ENCODE measurements around the gene PIRT.

The PIRT gene

GRCh38 chr17:10815319-10815718 is 22.6 kb downstream of the PIRT start:
- no peak for DNase-seq

DNA sequence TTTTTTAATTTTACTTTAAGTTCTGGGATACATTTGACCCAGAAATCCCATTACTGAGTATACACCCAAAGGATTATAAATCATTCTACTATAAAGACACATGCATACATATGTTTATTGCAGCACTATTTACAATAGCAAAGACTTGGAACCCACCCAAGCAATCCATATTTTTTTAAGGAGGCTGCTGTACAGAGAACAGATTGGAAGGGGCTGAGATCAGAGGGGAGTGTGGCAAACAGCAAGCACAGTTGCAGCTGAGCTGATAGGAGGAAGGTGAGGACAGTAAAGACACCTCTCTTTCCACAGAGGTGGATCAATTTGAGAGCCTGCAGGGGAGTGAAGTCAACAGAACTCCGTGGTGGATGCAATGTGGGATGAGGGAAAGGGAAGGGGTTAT is 23.8 kb downstream of the PIRT start:
- no peak for DNase-seq

- no peak for DNase-seq
These were observed 25.2 kb downstream of the PIRT start for GRCh38 chr17:10812674-10813073.

DNA sequence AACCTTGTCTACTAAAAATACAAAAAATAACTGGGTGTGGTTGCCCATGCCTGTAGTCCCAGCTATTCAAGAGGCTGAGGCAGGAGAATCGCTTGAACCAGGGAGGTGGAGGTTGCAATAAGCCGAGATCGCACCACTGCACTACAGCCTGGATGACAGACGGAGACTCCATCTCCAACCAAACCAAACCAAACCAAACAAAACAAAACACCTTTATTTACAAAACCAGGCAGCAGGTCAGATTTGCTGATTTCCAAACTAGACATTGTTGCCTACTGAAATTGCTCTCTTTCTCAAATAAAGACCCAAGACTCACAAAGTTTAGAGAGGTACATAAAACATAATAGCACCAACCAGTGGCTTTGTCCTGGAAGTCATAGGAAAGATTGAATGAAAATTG is 28.3 kb downstream of the PIRT start:
- no peak for DNase-seq

GRCh38 chr17:10807704-10808128 is 30.2 kb downstream of the PIRT start:
- DNase-seq: no peak

DNA sequence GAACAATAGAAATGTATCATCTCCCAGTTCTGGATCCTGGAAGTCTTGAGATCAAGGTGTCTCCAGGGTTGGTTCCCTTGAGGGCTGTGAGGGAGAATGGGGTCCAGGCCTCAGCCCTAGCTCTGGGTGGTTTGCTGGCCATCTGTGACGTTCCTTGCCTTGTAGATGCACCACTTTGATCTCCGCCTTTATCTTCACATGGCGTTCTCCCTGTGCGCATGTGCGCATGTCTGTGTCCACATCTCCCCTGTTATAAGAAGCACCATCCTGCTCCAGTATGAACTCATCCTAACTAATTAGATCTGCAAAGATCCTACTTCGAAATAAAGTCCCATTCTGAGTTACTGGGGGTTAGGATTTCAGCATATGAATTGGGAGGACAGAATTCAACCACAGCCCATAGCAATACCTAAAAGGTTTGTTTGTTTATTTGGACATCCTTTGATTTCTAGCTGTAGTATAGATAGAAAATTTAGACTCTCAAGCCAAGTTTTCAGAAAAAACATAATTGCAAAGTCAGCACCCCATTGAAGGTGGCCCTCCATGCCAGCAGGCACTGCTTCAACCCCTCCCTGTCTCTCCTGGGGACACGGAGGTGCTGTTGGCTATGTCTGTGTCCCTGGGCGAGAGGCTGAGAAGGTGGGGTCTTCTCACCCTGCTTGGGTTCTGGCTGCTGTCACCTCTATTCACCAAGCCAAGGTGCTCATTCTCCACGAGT is 31.2 kb downstream of the PIRT start:
- DNase-seq: no peak

DNA sequence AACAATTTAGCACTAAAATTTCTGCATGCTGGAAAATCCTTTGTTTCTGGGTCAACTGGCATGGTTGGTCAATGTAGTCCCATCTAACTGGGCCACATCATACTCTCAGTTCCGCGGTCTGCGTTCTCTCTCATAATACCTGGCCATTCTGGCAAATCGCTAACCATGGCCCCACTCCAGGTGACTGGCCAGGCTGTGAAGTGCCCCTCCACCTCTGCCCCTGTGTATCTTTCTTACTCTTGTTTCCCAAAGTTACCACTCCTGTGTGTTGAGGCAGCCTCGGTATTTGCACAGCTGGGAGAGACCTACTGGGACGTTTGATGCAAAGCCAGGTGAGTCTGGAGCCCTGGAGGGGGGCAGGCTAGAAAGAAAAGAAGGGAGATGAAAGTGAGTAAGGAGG is 32.0 kb downstream of the PIRT start:
- DNase-seq: no peak

GRCh38 chr17:10804546-10804945 is 33.3 kb downstream of the PIRT start:
- DNase-seq: no peak

DNA sequence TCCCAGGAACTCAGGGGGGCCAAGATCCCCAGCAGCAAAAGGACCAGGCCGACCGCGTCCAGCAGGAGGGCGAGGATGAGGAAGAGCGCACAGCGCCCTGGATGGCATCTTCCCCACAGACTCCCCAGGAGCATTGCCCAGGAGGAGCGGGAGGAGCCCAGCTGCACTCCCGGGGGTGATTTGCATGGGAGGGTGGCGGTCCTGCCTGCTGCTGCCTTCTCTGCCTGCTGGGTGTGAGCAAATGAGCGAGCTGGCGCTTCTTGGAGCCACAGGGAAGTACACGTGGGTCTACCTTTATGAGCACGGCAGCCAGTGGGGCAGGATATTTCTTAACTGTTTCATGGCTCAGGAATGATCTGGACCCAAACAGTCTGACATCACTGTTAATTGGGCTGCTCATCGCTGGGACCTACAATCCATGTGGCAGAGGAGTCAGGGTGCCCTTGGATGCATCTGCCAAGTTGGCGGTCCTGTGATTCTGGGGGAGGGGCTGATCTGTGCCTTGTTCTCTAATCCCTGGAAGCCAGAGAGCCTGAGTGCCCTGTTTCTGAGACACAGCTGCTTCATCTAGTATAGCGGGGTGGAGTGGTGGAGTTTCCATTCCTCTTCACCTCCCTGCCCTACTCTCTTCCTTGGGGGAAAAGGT is 33.9 kb downstream of the PIRT start, which contains the start of gene TMEM238L:
Gene TMEM238L, minus strand, starts transcription at position 270 of the 646 bp plus-strand sequence. Its CDS starts 136 bp downstream, at position 134.
- no peak for DNase-seq

DNA sequence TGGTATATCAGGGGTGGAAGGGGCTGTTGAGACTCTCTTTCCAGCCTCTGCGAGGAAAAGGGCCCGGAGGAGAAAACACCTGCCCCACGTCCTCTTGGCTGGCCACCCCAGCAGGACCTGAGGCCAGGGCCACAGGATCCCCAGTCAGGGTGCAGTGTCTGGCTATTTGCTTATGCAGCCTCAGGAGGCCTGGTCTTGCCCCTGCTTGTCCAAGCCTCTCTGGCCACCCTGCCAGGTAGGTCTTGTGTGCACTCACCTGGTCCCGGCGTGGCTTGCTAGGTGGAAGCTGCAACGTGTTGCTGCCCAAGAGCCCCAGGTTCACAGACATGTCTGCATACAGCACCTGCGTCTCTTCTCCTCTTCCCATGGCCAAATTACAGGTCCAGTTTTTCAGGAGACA is 34.5 kb downstream of the PIRT start:
- DNase-seq: no peak

DNA sequence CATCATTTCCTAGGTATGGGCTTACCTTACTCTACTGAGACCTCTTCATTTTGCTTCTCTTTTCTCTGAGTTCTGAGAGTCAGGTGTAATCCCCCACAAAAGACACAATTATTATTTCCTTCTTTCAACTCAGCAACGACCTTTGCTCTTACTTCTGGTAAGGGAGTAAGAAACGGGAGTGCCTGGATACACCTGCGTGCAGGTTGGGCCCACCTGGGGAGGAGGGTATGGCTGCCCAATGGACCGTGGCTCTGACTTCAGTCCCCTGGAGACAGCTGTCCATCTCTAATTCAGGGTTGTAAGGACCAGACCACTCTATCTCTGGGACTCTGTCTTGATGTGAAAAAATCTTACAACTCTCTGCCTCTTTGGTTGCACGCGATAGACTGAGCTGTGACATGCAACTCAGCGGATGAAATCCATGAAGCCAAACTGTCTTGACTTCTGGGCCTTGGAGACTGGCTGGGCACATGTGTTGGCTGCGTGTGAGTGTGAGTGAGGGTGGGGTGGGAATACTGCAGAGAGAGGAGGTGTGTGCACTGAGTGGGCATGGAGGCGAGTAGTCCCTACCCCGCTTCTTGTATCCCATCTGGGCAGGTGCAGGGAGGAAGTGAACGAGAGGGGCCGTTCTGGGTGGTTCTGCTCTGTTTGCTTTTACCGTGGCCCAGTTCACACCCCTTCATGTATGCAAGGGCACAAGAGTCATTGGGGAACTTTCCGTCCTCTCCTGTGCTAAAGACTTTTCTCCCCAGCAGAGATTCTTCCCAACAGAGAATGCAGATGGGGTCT is 35.2 kb downstream of the PIRT start:
- no peak for DNase-seq

DNA sequence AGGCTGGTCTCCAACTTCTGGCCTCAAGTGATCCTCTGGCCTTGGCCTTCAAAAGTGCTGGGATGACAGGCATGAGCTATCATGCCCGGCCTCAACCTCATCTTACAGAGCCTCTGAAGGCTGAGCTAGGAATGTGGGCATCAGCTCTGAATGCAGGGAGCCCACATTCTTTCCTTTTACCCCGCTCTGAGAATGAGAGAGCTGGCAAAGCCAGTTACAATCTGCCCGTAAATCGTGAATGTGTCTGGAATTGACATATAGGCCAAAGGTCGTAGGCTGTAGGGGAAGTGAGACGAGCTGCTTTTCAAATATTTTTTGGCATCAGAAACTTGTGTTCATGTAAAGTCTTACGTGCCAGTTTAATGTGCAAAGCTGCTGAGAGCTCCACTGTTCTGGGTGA is 38.5 kb downstream of the PIRT start:
- no peak for DNase-seq

- DNase-seq: no peak
These were observed 39.0 kb downstream of the PIRT start for GRCh38 chr17:10798910-10799309.

DNA sequence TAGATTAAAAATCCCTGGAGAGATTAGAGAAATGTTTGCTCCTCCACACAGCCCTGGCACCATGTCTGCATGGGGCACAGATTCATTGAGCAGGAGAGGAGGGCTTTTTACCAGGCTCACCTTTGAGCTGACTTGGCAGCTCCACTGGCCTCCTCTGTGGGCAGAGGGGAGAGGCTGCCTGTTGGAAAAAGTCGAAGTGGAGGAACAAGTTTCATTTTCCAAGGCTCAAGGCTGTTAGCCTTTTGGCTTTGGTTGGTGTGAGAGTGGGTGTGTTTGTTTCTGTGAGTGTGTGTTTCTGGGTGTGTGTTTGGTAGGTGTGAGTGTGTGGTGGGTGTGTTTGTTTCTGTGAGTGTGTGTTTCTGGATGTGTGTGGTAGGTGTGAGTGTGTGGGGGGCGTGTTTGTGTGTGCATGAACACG is 39.5 kb downstream of the PIRT start:
- no peak for DNase-seq

DNA sequence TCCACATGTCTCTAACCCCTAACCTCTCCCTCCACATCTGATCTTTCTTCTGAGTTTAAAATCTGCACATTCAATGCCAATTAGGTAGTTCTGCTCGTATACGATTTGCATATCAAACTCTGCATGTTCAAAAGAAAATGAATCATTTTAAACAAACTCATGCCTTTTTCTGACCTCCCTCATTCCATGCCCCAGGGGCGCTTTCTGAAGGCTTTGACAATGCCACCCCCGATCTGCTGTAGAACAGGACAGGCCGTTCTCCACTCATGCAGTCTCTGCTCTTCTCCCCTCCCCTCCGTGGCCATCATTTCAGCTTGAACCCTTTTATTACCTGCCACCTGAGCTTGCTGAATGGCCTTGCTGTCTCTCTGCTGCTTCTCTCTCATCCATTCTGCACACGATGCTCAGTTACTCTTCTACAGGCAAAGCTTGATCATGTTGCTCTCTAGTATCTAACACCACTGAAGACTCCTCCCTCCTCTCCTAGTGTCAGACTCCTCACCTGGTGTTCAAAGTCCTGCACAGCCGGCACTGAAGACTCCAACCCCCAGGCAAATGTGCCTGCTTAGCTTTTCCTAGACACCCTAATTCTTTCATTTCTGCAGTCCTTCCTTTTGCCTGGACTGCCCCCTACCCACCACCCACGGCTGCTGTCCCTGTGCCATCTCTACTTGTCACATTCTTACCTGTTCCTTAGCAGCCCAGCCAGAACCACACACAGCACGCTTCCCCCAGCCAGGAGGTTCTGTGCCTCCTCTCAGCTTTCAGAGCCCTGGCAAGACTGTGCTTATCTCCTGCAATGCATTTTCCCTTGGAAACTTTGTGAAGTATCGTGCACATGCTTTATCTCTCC is 40.2 kb downstream of the PIRT start:
- no peak for DNase-seq

GRCh38 chr17:10793816-10794215 is 44.1 kb downstream of the PIRT start:
- DNase-seq: no peak

DNA sequence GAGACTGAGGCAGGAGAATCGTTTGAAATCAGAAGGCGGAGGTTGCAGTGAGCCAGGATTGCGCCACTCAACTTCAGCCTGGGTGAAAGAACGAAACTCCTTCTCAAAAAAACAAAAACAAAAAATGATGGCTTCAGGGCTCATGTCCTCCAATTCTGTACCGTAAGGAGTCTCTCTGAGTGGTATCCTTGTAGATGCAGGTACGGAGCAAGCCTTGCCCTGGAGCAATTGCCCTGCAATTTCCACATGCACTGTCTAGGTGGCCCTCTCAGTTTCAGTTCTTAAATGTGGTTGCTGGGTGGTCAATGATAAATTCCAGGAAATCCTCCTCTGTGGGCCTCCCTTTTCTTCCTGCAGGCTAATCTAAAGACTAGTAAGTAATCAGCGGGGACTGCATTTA is 44.6 kb downstream of the PIRT start:
- DNase-seq: no peak

DNA sequence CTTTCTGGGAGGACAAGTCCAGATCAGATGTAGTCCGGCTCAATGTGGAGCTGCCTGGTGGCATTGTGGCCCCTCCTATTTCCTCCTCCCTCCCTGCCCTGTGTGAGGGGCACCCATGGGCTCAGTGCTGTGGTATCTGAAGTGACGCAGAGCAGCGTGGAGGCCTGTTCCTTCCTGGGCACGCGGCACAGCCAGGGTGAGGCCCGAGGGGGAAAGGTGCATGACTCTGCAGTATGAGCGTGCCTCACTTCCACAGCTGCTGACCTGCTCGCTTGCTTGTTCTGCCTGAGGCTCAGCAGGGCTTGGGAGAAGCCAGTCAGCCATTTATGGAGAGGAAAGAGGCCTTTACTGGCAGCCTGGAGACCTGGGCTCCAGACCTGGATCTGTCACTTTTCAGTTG is 45.7 kb downstream of the PIRT start:
- DNase-seq: peak; percentile 2

DNA sequence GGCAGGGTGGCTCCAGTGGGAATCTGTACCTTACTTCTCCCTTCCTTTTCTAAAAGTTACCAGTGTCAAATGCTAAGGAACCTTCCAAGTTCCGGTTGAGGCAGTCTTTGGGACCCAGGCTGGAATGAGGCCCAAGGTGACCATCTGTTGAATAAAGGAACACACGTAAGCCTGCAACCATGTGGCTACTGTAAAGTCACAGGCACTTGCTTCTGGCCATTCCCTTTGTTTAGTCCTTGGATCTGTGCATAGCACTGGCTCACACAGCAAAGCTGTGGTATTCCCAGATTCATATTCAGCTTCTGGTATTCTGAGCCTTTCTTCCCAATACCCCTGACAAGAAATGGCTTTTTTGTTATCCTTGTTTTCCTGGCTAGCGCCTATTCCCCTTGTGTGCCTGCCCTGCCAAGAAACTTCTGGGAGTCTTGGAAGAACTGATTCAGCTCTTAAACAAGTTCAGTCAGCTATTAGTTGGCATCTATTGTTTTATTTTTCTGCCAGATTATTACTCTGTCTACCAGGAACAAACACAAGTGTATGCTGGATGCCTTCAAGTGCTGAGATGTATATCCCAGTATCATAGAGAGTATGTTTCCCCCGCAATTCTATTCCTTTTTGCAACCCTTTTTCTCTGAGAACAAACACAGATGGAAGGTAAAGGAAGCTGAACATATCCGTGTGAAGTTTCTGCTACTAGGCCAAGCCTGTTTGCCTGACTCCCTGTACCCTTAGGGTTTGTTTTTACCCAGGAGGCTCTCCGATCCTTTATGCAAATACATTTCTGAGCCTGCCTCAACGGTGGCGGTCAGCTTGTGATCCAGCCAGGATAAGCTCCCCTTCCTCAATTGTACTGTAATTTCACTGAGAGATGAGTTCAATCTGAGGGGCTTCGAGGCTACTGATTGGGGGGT is 47.1 kb downstream of the PIRT start:
- DNase-seq: no peak

DNA sequence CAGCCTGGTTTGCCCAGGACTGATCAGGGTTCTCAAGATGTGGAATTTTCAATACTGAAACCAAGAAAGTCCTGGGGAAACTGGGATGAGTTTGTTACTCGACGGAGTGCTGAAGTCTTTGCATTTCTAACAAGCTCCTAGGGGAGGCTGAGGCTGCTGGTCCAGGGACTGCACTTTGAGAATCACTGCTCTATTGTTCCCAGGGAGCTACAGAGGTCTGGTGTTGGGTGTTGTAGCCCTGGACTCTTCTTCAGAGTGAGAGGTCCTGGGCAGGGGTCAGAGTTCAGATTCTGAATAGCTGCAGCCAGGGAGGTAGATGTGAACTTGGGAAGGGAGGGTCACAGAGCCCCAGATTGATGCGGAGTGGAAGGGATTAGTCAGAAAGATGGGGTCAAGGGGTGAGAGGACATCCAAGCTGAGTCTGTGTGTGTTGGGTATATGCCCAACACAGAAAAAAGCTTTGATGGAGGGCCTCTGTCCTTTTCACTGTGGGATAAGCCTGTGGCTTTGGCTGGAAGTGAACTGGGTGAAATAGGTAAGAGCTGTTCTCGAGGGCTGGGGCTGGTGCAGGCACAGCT is 48.1 kb downstream of the PIRT start:
- no peak for DNase-seq

DNA sequence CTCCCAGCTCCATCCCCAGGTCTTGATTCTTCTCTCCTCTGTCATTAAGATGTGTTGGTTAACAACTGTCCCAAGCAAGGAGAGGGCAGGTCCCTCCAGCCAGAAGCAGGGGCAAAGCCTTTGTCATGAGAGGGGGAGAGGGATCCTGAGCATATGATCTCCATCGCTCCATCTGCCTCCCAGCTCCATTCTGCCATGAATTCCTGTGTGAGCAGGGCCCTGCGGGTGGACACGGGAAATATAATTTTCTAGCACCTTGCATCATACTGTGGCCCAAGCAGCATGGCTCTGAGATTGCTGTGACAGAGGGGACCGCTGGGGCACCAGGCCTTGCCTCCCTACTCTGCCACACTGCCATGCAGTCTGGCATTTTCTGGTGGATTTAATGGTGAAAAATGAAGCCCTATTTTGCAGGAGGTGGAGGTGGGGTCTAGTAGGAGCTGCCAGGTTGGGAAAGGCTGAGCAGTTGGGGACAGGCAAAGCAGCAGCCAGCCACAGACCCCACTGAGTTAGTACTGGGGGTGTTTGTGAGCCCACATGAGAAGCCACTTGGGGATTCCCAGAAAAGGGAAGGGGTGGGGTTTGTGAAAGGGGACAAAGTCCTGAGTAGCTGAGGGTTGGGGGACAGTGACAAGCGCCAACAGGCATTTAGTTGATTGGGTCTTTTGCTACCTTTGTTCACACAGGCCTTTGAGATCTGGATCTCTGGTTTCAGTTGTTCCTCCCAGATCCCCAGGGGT is 50.4 kb downstream of the PIRT start:
- DNase-seq: no peak
